HFF-Myc (cell line): Measurements from ENCODE around the gene MATK.

Experiments
- DNase-seq: peaks from one replicate; pipeline ENCODE4 v3.0.0-alpha.2; 2011; ENCODE audit warnings: low read depth; ENCODE audit errors: extremely low read depth
- H3K4me3 ChIP-seq: replicated peaks from 2 replicates; pipeline ENCODE4 v1.5.1; 2011; ENCODE audit warnings: low read depth, mild to moderate bottlenecking, control low read depth, low read length
- CTCF ChIP-seq: IDR thresholded peaks from 2 replicates; pipeline ENCODE4 v1.5.1; 2012; ENCODE audit warnings: mild to moderate bottlenecking, low read depth, low read length, control low read depth; ENCODE audit errors: missing control alignments

MATK gene

DNA sequence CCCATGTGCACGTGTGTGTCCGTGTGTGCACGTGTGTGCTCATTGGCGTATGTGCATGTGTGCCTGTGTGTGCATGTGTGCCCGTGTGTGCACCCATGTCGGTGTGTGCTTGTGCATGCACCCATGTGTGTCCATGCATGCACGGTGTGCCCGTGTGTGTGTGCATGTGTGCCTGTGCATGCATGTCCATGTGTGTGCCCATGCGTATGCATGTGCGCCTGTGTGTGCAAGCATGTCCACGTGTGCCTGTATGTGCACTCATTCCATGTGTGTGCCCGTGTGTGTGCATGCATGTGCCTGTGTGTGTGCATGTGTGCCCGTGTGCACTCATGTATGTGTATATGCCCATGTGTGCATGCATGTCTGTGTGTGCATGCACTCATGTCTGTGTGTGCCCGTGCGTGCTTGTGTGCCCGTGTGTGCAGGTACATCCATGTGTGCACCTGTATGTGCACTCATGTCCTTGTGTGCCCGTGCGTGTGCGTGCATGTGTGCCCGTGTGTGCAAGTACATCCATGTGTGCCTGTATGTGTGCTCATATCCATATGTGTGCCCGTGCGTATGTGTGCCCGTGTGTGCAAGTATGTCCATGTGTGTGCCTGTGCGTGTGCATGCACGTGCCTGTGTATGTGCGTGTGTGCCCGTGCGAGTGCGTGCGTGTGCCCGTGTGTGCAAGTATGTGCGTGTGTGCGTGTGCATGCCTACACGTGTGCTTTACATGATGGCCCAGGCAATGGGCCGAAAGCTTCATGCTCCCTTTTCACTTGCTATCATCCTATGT is 21.6 kb upstream of the MATK start:
- TF ChIP-seq CTCF = no peak
- H3K4me3 ChIP-seq = no peak overlapping the region
- DNase-seq = no peak

DNA sequence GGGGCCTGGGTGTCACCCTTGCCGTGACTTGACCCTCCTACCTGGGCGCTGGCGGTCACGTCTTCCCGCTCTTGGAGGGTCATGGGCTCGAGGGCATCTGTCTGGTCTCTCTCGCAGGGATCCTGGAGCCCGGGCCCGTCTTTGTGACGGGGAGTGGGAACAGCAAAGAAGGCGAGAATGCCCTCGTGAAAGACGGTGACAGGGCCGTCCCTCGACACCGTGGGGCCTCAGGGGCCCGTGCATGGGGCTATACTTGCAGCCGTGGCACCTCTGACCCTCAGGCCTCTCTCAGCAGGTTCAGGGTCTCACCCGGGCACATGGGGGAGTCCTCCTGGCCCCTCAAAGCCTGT is 20.9 kb upstream of the MATK start:
- no peak for TF ChIP-seq CTCF
- no peak for DNase-seq
- no peak overlapping the region for H3K4me3 ChIP-seq

DNA sequence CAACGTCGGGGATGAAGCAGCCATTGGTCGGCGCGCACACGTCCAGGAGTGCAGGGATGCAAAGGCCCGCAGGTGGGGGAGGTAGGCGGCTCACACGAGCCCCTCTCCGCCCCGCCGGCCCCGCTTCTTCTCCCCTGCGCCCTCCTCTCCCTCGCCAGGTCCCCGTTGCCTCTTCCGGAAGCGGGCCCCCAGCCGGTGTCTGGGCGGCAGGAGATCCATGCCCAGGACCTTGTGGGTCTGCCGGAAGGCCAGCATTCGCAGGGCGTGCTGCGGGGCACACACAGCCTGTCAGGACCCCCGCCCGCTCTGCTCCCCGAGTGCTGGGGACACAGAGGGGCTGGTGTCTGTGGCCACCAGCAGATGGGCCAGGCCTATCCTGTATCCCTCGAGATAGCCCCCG is 19.7 kb upstream of the MATK start:
- no peak for TF ChIP-seq CTCF
- no peak overlapping the region for H3K4me3 ChIP-seq
- DNase-seq = no peak

DNA sequence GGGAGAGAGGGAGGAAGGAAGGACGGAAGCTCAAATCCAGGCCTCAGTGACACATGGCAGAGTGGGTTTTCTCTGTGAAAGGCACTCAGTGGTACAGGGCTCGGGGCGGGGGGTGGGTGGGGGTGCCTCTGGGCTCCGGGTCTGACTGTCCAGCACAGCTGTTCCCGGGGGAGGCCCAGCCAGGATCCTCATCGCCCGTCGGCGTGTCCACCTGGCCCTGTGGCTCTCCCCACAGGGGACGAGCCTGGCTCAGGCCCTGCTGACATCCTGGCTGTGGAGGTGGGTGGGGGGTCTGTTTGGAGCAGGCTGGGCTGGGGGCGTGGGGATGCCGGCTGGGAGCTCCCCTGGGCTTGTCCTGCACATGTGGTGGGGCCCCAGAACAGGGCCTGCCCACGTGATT is 18.2 kb upstream of the MATK start:
- TF ChIP-seq CTCF = no peak
- DNase-seq = no peak
- no peak overlapping the region for H3K4me3 ChIP-seq

- DNase-seq = no peak
- no peak for TF ChIP-seq CTCF
- H3K4me3 ChIP-seq = no peak overlapping the region
These were observed 17.8 kb upstream of the MATK start for GRCh38 chr19:3803986-3804385.

- TF ChIP-seq CTCF = no peak
- no peak for DNase-seq
These were observed 17.1 kb upstream of the MATK start for GRCh38 chr19:3803114-3803888.

More at GRCh38 chr19:3803114-3803888, 17.1 kb upstream of the MATK start:
- no peak overlapping the region for H3K4me3 ChIP-seq
